Measurements from ENCODE around the gene TNPO1.

GRCh38 chr5:72956324-72957140 lies 140.1 kb downstream of the TNPO1 start:
- TF ChIP-seq ZNF830 (CRISPR knock-in tag; IDR thresholded peaks at IDR 0.05) (no peak), SAFB2 (IDR thresholded peaks at IDR 0.05; ENCODE audit: borderline replicate concordance, low read depth, low read length, severe bottlenecking) (no peak), POLR2A (conservative IDR thresholded peaks at IDR 0.05) (no peak), ZBTB7A (IDR thresholded peaks at IDR 0.05; ENCODE audit: borderline replicate concordance, control insufficient read depth, low read depth, low read length) (peak; percentile 89; the same call in 1 of the 2 replicates), MAFK (IDR thresholded peaks at IDR 0.05; ENCODE audit: low read length) (no peak), ZNF274 (IDR thresholded peaks at IDR 0.05; ENCODE audit: borderline replicate concordance, low read depth, low read length) (no peak), ZKSCAN8 (CRISPR knock-in tag; IDR thresholded peaks at IDR 0.05) (no peak), MAX (CRISPR knock-in tag; IDR thresholded peaks at IDR 0.05) (no peak), NFRKB (IDR thresholded peaks at IDR 0.05; ENCODE audit: low read depth) (peak; percentile 50; the same call in 1 of the 2 replicates), VEZF1 (CRISPR knock-in tag; IDR thresholded peaks at IDR 0.05) (no peak)
- TF ChIP-seq, protein P1, sequence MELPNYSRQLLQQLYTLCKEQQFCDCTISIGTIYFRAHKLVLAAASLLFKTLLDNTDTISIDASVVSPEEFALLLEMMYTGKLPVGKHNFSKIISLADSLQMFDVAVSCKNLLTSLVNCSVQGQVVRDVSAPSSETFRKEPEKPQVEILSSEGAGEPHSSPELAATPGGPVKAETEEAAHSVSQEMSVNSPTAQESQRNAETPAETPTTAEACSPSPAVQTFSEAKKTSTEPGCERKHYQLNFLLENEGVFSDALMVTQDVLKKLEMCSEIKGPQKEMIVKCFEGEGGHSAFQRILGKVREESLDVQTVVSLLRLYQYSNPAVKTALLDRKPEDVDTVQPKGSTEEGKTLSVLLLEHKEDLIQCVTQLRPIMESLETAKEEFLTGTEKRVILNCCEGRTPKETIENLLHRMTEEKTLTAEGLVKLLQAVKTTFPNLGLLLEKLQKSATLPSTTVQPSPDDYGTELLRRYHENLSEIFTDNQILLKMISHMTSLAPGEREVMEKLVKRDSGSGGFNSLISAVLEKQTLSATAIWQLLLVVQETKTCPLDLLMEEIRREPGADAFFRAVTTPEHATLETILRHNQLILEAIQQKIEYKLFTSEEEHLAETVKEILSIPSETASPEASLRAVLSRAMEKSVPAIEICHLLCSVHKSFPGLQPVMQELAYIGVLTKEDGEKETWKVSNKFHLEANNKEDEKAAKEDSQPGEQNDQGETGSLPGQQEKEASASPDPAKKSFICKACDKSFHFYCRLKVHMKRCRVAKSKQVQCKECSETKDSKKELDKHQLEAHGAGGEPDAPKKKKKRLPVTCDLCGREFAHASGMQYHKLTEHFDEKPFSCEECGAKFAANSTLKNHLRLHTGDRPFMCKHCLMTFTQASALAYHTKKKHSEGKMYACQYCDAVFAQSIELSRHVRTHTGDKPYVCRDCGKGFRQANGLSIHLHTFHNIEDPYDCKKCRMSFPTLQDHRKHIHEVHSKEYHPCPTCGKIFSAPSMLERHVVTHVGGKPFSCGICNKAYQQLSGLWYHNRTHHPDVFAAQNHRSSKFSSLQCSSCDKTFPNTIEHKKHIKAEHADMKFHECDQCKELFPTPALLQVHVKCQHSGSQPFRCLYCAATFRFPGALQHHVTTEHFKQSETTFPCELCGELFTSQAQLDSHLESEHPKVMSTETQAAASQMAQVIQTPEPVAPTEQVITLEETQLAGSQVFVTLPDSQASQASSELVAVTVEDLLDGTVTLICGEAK (IDR thresholded peaks at IDR 0.05): 0 out of 2 replicates have a peak, but pooled peaks have one; percentile 27
- TF ChIP-seq, protein P1 (CRISPR knock-in tag; IDR thresholded peaks at IDR 0.05): no peak
